ENCODE measurements around the gene FH.

The FH gene

GRCh38 chr1:241457421-241457820 lies 62.1 kb downstream of the FH start:
- no peak for DNase-seq (ENCODE audit: low read depth)

DNA sequence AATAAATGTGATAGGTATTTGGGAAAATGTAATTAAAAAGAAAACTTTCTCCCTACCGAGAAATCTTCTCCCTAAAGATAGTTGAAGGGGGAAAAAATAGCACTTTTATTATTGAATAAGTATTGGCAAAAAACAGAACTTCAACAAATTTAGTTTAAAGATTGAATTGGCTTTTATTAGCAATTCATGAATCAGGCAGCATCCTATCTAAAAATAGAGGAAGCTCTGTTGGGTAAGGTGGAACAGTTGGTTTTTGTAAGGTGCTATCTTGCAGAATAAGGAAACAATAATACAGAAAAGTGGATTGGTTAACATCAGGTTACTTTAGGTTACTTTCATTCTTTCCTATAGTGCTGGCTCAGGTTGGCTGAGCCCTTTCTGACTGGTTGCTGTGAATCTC lies 62.8 kb downstream of the FH start:
- DNase-seq (ENCODE audit: low read depth): no peak

DNA sequence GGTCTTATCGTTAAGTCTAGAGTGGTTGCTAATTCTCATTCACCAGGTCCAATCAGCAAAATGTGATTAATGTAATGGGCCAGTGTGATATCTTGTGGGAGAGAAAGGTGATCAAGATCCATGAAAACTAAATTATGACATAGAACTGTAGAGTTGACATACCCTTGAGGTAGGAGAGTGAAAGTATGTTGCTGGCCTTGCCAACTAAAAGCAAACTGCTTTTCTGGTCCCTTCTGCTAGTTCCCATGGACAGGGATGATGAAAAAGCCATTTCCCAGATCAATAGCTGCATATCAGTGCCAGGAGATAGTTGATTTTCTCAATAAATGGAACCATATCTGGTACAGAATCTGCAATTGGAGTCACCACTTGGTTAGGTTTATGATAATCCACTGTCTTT lies 65.8 kb downstream of the FH start:
- no peak for DNase-seq (ENCODE audit: low read depth)

DNA sequence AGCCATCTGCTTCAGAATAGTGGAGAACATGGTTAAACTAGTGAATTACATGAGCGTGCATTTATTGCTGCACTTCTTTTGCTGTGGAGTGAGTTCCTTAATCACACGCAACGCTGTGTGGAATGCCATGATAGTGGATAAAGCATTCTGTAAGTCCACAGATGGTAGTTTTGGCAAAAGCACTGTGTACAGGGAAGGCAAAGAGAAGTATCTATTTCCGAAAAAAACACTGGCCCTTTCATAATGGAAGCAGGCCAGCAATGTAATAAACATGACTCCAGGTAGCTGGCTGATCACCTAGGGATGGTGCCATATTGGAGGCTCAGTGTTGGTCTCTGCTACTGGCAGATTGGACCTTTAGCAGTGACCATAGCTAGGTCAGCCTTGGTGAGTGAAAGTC lies 67.6 kb downstream of the FH start:
- DNase-seq (ENCODE audit: low read depth): no peak
